Measurements from ENCODE around the gene TEFM.
"Not testable (repeated sequence)": the region's sequence is repeated elsewhere in the genome, so short reads cannot be mapped to it uniquely, and the experiment has no call there.

Gene TEFM, protein sequence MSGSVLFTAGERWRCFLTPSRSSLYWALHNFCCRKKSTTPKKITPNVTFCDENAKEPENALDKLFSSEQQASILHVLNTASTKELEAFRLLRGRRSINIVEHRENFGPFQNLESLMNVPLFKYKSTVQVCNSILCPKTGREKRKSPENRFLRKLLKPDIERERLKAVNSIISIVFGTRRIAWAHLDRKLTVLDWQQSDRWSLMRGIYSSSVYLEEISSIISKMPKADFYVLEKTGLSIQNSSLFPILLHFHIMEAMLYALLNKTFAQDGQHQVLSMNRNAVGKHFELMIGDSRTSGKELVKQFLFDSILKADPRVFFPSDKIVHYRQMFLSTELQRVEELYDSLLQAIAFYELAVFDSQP

DNA sequence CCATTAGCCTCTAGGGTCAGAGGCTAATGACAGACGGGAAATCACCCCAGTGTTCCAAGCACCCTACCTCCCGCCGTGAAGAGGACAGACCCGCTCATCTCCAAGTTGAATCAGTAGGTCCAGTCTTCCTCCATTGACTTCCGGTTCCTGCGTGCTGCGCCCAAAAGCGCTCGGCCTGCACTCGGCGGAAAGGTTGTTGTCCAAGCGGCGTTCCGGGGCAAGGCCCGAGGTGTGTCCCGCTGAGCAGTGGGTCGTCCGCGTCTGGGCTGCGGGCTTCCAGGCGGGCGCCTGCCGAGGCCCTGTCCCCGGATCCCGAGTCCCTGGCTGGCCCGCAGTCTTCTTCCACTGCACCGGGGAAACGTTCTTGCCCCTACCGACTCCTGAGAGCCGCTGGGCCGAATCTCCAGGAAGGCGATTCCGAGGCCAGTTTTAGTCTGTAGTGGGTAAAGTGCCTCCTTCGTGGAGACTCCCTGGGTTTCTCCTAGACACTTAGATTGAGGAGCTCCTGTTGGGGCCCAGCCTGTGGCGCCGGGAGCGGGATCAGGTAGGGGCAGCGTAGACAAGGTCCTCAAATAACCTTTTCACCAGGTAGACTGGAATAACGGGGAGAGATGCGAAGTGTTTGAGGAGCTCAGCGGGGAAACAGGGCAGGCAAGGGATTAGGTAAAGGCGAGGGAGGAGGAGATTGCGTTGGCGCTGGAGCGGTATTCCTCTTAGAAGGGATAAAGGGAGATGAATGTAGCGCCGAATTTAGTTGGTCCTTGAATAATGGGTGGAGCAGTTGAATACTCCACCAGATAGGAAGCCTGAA, at the start of gene TEFM:
Gene TEFM, minus strand, starts transcription at position 138 of the 811 bp plus-strand sequence. Its CDS starts 40 bp downstream, at position 98.
- Mint-ChIP-seq H3K36me3 (ENCODE audit: low read depth) (peaks cover 18% of the 10 kb centered on the region), H3K27me3 (ENCODE audit: low read depth) (no peaks in the 10 kb centered on the region), H3K27ac (peak within 1 kb of the TSS; percentile 88), H3K4me3 (peak within 1 kb of the TSS; percentile 99), H3K9me3 (no peaks in the 10 kb centered on the region), H3K4me1 (ENCODE audit: low read depth) (peaks cover 30% of the 10 kb centered on the region)
- DNase-seq (ENCODE audit: low spot score), result peak; percentile 89

DNA sequence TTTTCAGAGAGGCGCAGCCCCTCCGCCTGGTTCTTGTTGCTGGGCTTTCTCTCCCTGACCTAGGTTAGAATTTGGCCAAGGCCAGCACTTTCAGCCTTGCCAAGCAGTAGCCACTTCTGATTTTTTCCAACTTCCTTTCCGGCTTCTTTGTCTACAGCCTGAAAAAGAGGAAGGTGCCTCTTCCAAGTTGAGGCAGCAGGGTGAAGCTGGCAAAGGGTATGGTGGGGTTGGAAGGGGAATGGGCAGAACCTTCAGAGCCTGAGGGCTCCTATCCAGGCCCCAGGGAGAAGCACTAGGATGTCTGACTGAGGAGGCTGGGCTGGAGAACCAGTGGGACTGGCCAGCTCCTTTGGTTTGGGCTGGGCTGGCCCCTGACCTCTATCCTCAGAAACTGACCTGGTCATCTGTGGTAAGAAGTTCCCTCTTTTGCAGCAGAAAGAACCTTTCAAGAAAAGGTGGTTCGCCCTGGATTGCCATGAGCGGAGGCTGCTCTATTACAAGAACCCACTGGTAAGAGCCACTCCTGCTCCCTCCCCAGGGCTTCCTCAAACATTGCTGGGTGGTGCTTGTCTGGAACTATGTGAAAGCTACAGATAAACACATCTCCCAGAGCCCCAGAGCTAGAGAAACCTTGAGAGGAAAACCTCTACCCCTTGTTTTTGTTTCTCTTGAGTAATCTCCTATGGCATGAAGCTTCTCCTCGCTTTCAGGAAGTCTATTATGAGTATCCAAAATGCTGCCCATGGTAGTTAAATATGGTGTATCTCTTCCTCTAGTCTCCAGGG, 48.2 kb upstream of the TEFM start:
- H3K4me1 Mint-ChIP-seq (ENCODE audit: low read depth), result no peaks in the 10 kb centered on the region
- H3K9me3 Mint-ChIP-seq, result no peaks in the 10 kb centered on the region
- no peak overlapping the region for H3K4me3 Mint-ChIP-seq
- H3K36me3 Mint-ChIP-seq (ENCODE audit: low read depth), result no peaks in the 10 kb centered on the region
- no peak overlapping the region for H3K27ac Mint-ChIP-seq
- peaks cover 16% of the 10 kb centered on the region for H3K27me3 Mint-ChIP-seq (ENCODE audit: low read depth)
- DNase-seq (ENCODE audit: low spot score), result no peak

DNA sequence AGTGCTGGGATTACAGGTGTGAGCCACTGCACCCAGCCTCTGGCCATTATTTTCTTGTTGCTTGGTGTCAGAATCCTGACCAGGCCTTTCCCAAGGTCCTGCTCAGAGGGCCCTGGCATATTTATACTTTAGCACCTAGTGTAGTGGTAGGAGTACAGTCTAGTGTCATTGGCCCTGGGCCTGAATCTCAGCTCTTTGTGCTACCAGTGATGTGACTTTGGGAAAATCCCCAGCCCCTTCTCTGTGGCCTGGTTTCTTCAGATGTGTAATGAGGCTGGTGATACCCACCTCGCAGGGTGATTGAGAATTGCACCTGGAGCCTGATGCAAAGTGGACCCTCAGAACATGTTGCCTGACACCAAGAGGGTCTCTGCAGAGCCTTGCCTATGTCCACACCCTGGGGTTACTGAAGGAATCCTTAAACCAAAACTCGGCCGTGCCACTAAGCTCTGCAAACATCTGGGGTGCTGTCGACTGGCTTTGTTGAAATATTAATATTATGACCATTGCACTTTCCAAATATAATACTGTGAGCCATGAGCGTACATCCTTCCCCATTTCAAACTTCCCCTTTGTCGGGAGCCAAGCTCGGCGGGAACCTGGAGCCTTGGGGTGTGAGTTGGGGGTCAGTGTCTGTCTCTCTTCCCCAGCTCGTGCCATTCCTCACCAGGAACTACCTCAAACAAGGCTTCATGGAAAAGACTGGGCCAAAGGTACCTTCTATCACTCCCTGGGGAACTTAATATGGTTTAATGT, 46.8 kb upstream of the TEFM start:
- Mint-ChIP-seq H3K4me3 (no peak overlapping the region), H3K36me3 (ENCODE audit: low read depth) (no peaks in the 10 kb centered on the region), H3K27me3 (ENCODE audit: low read depth) (peaks cover 5% of the 10 kb centered on the region), H3K27ac (no peak overlapping the region), H3K4me1 (ENCODE audit: low read depth) (no peaks in the 10 kb centered on the region), H3K9me3 (no peaks in the 10 kb centered on the region)
- DNase-seq (ENCODE audit: low spot score), result no peak

DNA sequence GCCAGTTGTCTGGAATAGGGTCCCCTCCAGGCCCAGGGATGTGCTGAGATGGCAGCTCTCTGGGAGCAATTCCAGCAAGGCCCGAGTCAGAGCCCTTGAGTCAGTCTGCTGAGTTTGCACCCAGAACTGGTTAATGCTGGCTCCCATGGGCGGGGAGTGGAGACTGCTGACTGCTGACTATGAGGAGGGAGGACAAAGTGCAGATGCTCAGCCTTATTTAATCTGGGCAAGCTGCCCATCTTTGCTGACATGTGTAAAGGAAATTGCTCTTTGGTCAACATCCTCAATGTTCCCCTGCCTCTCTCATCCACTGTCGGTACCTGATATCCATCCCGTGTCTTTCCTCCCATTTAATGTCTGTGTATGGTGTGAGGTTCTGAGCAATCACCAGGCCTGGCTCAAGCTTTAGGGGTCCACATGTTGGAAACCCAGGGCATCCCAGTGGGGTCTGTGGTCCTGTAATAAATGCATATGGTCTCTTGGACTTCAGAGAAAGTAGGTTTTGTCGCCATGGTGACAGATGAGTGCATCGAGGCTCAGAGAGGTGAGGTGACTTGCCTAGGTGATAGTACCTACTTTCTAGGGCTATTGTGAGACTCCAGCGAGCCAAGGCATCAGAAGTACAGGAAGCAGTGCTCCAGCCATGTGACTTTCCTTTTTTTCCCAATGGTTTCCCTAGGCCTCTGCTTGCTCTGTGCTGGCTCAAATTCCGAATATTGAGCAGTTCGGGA, 44.8 kb upstream of the TEFM start:
- H3K27ac Mint-ChIP-seq, result no peak overlapping the region
- peaks cover under 1% of the 10 kb centered on the region for H3K27me3 Mint-ChIP-seq (ENCODE audit: low read depth)
- no peaks in the 10 kb centered on the region for H3K36me3 Mint-ChIP-seq (ENCODE audit: low read depth)
- H3K9me3 Mint-ChIP-seq, result no peaks in the 10 kb centered on the region
- H3K4me3 Mint-ChIP-seq, result no peak overlapping the region
- no peak for DNase-seq (ENCODE audit: low spot score)
- no peaks in the 10 kb centered on the region for H3K4me1 Mint-ChIP-seq (ENCODE audit: low read depth)

GRCh38 chr17:30950189-30950588, 44.2 kb upstream of the TEFM start:
- no peak overlapping the region for H3K4me3 Mint-ChIP-seq
- H3K9me3 Mint-ChIP-seq, result no peaks in the 10 kb centered on the region
- no peaks in the 10 kb centered on the region for H3K27me3 Mint-ChIP-seq (ENCODE audit: low read depth)
- no peaks in the 10 kb centered on the region for H3K4me1 Mint-ChIP-seq (ENCODE audit: low read depth)
- no peak overlapping the region for H3K27ac Mint-ChIP-seq
- H3K36me3 Mint-ChIP-seq (ENCODE audit: low read depth), result no peaks in the 10 kb centered on the region
- DNase-seq (ENCODE audit: low spot score), result no peak

- no peaks in the 10 kb centered on the region for H3K36me3 Mint-ChIP-seq (ENCODE audit: low read depth)
- H3K27ac Mint-ChIP-seq, result no peak overlapping the region
- no peaks in the 10 kb centered on the region for H3K27me3 Mint-ChIP-seq (ENCODE audit: low read depth)
- peaks cover 4% of the 10 kb centered on the region for H3K4me1 Mint-ChIP-seq (ENCODE audit: low read depth)
- no peak overlapping the region for H3K4me3 Mint-ChIP-seq
- H3K9me3 Mint-ChIP-seq, result no peaks in the 10 kb centered on the region
- DNase-seq (ENCODE audit: low spot score), result no peak
Observed at GRCh38 chr17:30947796-30948195, 41.8 kb upstream of the TEFM start.

- Mint-ChIP-seq H3K4me1 (ENCODE audit: low read depth) (peaks cover 22% of the 10 kb centered on the region), H3K4me3 (no peak overlapping the region), H3K27ac (peak overlapping the region; percentile 13), H3K27me3 (ENCODE audit: low read depth) (peaks cover 2% of the 10 kb centered on the region), H3K36me3 (ENCODE audit: low read depth) (no peaks in the 10 kb centered on the region), H3K9me3 (no peaks in the 10 kb centered on the region)
- no peak for DNase-seq (ENCODE audit: low spot score)
Observed at GRCh38 chr17:30942308-30943079, 36.5 kb upstream of the TEFM start.

GRCh38 chr17:30939051-30939689, 33.1 kb upstream of the TEFM start:
- Mint-ChIP-seq H3K27ac (peak overlapping the region; percentile 33), H3K4me1 (ENCODE audit: low read depth) (peaks cover 22% of the 10 kb centered on the region), H3K9me3 (no peaks in the 10 kb centered on the region), H3K4me3 (peak overlapping the region; percentile 24), H3K36me3 (ENCODE audit: low read depth) (no peaks in the 10 kb centered on the region), H3K27me3 (ENCODE audit: low read depth) (peaks cover 2% of the 10 kb centered on the region)
- no peak for DNase-seq (ENCODE audit: low spot score)

GRCh38 chr17:30933966-30934365, 27.9 kb upstream of the TEFM start:
- Mint-ChIP-seq H3K4me1 (ENCODE audit: low read depth) (peaks cover 4% of the 10 kb centered on the region), H3K36me3 (ENCODE audit: low read depth) (no peaks in the 10 kb centered on the region), H3K9me3 (no peaks in the 10 kb centered on the region), H3K4me3 (no peak overlapping the region), H3K27me3 (ENCODE audit: low read depth) (peaks cover 3% of the 10 kb centered on the region), H3K27ac (no peak overlapping the region)
- no peak for DNase-seq (ENCODE audit: low spot score)

- H3K27me3 Mint-ChIP-seq (ENCODE audit: low read depth); DNase-seq (ENCODE audit: low spot score); H3K4me3 Mint-ChIP-seq; H3K4me1 Mint-ChIP-seq (ENCODE audit: low read depth); H3K27ac Mint-ChIP-seq; H3K36me3 Mint-ChIP-seq (ENCODE audit: low read depth); H3K9me3 Mint-ChIP-seq: not testable (repeated sequence)
Observed at GRCh38 chr17:30931582-30931981, 25.5 kb upstream of the TEFM start.

DNA sequence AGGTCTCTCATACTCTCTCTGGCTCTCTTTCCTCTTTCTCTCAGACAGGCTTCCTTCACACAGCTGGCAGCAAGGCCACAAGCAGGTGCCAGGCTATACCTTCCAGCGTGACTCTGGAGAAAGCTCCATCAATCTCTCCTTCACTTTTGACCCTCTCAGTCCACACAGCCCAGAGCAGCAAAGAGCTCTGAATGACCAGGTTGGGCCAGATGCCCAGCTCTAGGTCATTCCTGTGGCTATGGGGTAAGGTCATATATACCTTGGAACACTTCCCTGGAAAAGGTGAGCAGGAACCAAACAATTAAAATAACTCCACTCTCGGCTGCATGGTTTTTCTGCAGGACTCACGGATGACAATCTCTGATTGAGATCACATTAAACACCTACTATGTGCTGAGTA, 24.5 kb upstream of the TEFM start:
- H3K9me3 Mint-ChIP-seq, result no peaks in the 10 kb centered on the region
- no peak overlapping the region for H3K4me3 Mint-ChIP-seq
- H3K27me3 Mint-ChIP-seq (ENCODE audit: low read depth), result peaks cover 12% of the 10 kb centered on the region
- no peaks in the 10 kb centered on the region for H3K36me3 Mint-ChIP-seq (ENCODE audit: low read depth)
- no peak overlapping the region for H3K27ac Mint-ChIP-seq
- peaks cover 3% of the 10 kb centered on the region for H3K4me1 Mint-ChIP-seq (ENCODE audit: low read depth)
- no peak for DNase-seq (ENCODE audit: low spot score)

- not testable (repeated sequence) for DNase-seq (ENCODE audit: low spot score); H3K27ac Mint-ChIP-seq; H3K36me3 Mint-ChIP-seq (ENCODE audit: low read depth); H3K9me3 Mint-ChIP-seq; H3K4me3 Mint-ChIP-seq; H3K4me1 Mint-ChIP-seq (ENCODE audit: low read depth)
- H3K27me3 Mint-ChIP-seq (ENCODE audit: low read depth), result peaks cover 14% of the 10 kb centered on the region
Observed at GRCh38 chr17:30929861-30930260, 23.8 kb upstream of the TEFM start.

Data from T-helper 2 cell treated with Interferon-gamma antibody and Interleukin-4, amounts not matched to agents 5 μg/mL and 100 μg/mL, for 36 hours (primary cell).